Nephron (organoid): ENCODE data around the gene ELF5.

ENCODE experiments used
- H3K27ac Mint-ChIP-seq, 3 experiments: 2 replicates each; pipeline ENCODE4 v1.8.0; 2020; ENCODE audit warnings: mixed read lengths in 3 of 3, mild to moderate bottlenecking in 2 of 3, moderate library complexity in 1 of 3
- H3K27me3 Mint-ChIP-seq: 2 replicates; pipeline ENCODE4 v1.8.0; 2021; ENCODE audit warnings: low read depth, mild to moderate bottlenecking, moderate library complexity, mixed read lengths
- H3K36me3 Mint-ChIP-seq: 2 replicates; pipeline ENCODE4 v1.8.0; 2020; ENCODE audit warnings: low read depth, mixed read lengths
- H3K4me1 Mint-ChIP-seq: 2 replicates; pipeline ENCODE4 v1.8.0; 2020; ENCODE audit warnings: mixed read lengths
- H3K4me3 Mint-ChIP-seq, 3 experiments: 2 replicates each; pipeline ENCODE4 v1.8.0; 2020; ENCODE audit warnings: mild to moderate bottlenecking in 3 of 3, mixed read lengths in 3 of 3, moderate library complexity in 2 of 3
- H3K9me3 Mint-ChIP-seq: 2 replicates; pipeline ENCODE4 v1.8.0; 2020; ENCODE audit warnings: mixed read lengths
- TF ChIP-seq, protein P1 (sequence below), 3 experiments: fragments of 200-600 bp; sonication (generic); IDR thresholded peaks; one replicate each; pipeline ENCODE4 v1.5.0; 2021; ENCODE audit warnings: antibody characterized with exemption in 3 of 3; ENCODE audit not compliant: unreplicated experiment in 3 of 3

ELF5 gene

DNA sequence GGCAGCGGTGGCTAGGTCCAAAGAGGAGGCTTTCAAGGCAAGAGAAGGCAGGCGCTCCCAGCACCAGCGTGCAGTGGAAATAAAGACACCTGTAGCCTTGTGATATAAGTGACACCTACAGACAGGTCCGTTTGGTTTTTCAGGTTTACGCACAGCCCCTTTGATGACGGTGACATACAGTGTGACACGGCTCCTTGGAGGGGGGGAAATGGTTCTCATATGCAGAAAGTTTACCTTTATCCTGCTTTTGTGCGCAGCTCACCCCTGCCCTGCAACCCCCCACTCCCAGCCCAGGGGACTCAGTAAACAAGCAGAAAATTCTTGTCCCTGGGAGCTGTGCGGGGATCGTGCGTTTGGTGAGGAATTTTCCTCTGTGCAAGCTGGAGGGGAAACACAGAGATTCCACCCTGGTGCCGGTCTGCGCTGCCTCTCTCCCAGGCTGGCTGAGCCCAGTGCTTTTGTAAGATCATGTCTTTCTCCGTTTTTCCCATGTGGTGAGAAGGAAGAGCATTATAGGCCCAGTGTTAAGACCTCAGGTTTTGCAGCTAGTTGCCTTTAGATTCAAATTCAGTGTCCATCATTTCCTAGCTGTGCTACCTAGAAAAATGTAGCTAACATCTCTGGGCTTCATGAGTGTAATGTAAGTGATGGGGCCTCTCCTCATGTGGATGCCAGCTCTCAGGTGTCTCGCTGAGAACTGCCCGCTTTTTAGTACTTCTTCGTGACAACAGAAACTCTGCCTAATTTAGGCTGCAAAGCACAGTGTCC, at the start of gene ELF5:
Gene ELF5, minus strand, starts transcription at position 113 of the 768 bp plus-strand sequence. CDS start 8,045 bp downstream, outside the sequence.
- TF ChIP-seq, protein P1, sequence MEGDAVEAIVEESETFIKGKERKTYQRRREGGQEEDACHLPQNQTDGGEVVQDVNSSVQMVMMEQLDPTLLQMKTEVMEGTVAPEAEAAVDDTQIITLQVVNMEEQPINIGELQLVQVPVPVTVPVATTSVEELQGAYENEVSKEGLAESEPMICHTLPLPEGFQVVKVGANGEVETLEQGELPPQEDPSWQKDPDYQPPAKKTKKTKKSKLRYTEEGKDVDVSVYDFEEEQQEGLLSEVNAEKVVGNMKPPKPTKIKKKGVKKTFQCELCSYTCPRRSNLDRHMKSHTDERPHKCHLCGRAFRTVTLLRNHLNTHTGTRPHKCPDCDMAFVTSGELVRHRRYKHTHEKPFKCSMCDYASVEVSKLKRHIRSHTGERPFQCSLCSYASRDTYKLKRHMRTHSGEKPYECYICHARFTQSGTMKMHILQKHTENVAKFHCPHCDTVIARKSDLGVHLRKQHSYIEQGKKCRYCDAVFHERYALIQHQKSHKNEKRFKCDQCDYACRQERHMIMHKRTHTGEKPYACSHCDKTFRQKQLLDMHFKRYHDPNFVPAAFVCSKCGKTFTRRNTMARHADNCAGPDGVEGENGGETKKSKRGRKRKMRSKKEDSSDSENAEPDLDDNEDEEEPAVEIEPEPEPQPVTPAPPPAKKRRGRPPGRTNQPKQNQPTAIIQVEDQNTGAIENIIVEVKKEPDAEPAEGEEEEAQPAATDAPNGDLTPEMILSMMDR (IDR thresholded peaks at IDR 0.05; ENCODE audit: unreplicated experiment in 3 of 3), result no peak
- Mint-ChIP-seq H3K9me3 (no peaks in the 10 kb centered on the region), H3K4me1 (no peaks in the 10 kb centered on the region), H3K27me3 (peaks cover 27% of the 10 kb centered on the region), H3K4me3 (no peak within 1 kb of the TSS), H3K36me3 (no peaks in the 10 kb centered on the region), H3K27ac (no peak within 1 kb of the TSS)

DNA sequence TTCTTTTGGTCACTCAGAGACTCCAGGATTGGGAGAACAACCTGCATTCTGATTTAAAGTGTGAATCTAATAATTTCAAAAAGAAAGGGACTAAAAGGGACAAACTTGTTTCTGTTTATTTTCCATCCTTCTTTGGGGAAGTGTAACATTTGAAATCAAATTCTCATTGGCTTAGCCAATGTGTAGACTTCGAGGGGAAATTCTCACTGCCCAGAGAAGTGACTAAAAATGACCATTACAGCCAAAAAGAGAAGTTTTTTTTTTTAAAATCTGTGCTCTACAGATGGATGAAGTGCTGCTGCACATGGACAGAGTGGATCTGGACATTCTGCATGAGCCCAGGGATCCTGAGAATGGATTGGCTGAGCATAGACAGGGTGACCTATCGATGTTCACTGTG, 49.4 kb upstream of the ELF5 start:
- Mint-ChIP-seq H3K4me1 (peaks cover 10% of the 10 kb centered on the region), H3K4me3 (no peak overlapping the region), H3K27me3 (peaks cover 17% of the 10 kb centered on the region), H3K9me3 (no peaks in the 10 kb centered on the region), H3K36me3 (no peaks in the 10 kb centered on the region), H3K27ac (no peak overlapping the region)
- TF ChIP-seq, protein P1 (IDR thresholded peaks at IDR 0.05; ENCODE audit: unreplicated experiment in 3 of 3), result no peak

DNA sequence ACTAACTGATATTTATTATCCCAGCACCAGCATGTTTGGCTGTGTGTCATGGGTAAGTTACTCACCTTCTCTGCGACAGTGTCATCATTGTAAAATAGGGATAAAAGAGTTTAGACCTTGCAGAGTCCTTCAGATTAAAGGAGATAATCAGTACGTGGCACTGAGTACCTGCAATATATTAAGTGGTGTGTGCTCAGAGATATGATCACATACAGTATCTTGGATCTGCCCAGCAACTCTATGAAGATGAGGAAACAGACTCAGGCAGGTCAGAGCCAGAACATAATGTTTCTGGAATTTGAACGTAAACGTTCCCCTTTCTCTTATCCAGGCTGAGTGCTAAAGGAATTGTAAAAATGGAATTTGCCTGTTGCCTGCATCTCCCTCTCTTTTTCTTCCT, 46.9 kb upstream of the ELF5 start:
- H3K9me3 Mint-ChIP-seq, result no peaks in the 10 kb centered on the region
- H3K4me1 Mint-ChIP-seq, result peaks cover 10% of the 10 kb centered on the region
- H3K4me3 Mint-ChIP-seq, result no peak overlapping the region
- H3K36me3 Mint-ChIP-seq, result no peaks in the 10 kb centered on the region
- peaks cover 14% of the 10 kb centered on the region for H3K27me3 Mint-ChIP-seq
- no peak overlapping the region for H3K27ac Mint-ChIP-seq
- TF ChIP-seq, protein P1 (IDR thresholded peaks at IDR 0.05; ENCODE audit: unreplicated experiment in 3 of 3), result no peak

DNA sequence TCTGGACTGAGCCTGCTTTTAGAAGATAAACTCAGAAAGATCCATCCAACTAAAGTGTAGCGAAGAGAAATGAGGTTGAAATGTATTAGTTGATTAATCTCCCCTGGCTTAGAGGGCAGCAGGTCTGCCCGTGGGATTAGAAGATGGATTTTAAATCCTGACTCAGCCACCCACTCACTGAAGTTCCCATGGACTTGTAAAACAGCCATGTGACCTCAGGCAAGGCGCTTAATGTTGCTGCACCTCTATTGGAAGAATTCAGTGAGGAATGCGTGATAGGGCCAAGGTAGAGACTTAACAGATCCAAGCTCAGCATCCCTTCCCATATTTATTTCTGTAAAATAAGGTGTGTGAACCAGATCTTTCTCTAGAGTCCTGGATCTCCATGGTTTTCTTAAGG, 45.1 kb upstream of the ELF5 start:
- peaks cover 9% of the 10 kb centered on the region for H3K27me3 Mint-ChIP-seq
- no peaks in the 10 kb centered on the region for H3K4me1 Mint-ChIP-seq
- TF ChIP-seq, protein P1 (IDR thresholded peaks at IDR 0.05; ENCODE audit: unreplicated experiment in 3 of 3), result no peak
- H3K9me3 Mint-ChIP-seq, result no peaks in the 10 kb centered on the region
- no peak overlapping the region for H3K4me3 Mint-ChIP-seq
- H3K27ac Mint-ChIP-seq, result no peak overlapping the region
- H3K36me3 Mint-ChIP-seq, result no peaks in the 10 kb centered on the region

DNA sequence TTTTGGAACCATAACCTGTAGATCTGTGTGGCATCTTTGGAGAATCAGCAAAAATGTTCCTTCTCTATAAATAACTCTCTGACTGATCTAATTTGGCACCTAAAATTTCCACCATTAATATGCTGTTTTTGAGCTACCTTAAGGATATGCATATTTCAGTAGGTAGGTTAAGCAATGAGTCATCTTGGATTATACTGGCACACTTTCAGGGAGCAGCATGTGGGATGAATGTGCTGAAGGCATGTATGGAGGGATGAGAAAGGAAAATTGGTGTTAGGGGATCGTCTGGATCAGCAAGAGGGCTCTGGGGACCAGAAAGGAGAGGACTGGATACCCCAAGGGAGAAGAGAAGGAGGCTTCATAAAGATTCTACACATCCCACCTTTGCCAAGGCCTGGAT, 44.6 kb upstream of the ELF5 start:
- Mint-ChIP-seq H3K4me3 (no peak overlapping the region), H3K27me3 (peaks cover 9% of the 10 kb centered on the region), H3K36me3 (no peaks in the 10 kb centered on the region), H3K4me1 (no peaks in the 10 kb centered on the region), H3K27ac (no peak overlapping the region), H3K9me3 (no peaks in the 10 kb centered on the region)
- TF ChIP-seq, protein P1 (IDR thresholded peaks at IDR 0.05; ENCODE audit: unreplicated experiment in 3 of 3), result no peak

DNA sequence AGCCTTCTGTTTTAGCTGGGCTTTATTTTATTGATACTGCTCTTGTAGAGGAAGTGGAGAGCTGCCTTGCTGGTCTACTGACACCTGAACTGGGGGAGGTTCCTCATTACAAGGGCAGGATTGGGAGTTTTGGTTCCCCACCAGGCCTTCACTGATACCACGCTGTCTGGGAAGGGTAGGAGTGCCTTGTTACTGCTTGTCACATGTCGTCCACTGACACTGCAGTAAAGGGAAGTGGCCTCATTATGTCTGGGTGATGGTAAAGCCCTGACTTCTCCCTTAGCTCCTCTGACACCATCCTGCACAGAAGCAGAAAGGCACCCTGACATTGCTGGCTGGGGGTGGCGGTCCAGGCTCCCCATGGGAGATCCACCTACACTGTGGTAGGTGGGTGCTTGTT, 38.7 kb upstream of the ELF5 start:
- H3K27me3 Mint-ChIP-seq, result peaks cover 5% of the 10 kb centered on the region
- TF ChIP-seq, protein P1 (IDR thresholded peaks at IDR 0.05; ENCODE audit: unreplicated experiment in 3 of 3), result no peak
- H3K36me3 Mint-ChIP-seq, result no peaks in the 10 kb centered on the region
- no peak overlapping the region for H3K4me3 Mint-ChIP-seq
- no peak overlapping the region for H3K27ac Mint-ChIP-seq
- no peaks in the 10 kb centered on the region for H3K4me1 Mint-ChIP-seq
- H3K9me3 Mint-ChIP-seq, result no peaks in the 10 kb centered on the region
